ENCODE data around the gene MRPL48.

Gene MRPL48

DNA sequence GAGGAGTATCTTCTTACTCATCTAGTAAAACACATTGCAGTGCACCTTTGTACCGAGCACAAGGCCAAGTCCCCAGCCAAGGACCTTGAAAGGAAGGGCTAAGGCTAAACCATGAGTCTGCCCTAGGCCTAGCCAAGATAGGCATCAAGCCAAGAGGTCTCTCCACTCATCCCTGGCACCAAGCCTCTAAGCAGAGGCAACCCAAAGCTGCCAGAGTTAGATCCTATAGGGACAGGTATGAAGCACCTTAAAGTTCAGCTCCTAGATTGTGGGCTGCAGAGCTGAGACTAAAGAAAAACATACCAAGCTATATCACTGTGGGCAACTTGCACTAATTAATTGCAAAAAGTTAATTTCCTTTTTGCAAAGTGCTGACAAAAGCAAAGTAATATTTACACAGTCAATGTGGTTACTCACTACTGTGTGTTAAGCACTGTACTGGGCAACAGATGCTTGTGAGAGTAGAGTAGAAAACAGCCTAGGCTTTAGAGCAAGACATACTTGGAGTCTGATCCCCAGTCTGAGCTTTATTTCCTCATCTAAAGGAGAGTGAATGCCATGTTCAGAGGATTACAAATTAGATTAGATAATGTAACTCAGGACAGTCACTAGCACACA, 81.8 kb downstream of the MRPL48 start:
- 0 out of 2 replicates have a peak, but pooled peaks cover 4% of the 10 kb centered on the region for H3K36me3 ChIP-seq (ENCODE audit: low read length)
- peaks cover 29% of the 10 kb centered on the region; the same call in 1 of the 2 replicates for H3F3A ChIP-seq (ENCODE audit: insufficient read depth)
- H3K9me2 ChIP-seq (replicated peaks; ENCODE audit: insufficient read depth, low read length): no peaks in the 10 kb centered on the region
- H3K4me3 ChIP-seq (ENCODE audit: insufficient read depth, low read length, poor library complexity, severe bottlenecking): no peak overlapping the region
- H3K79me2 ChIP-seq (ENCODE audit: insufficient read depth, low read length): peaks cover 7% of the 10 kb centered on the region
- no peak overlapping the region for H3K4me2 ChIP-seq (ENCODE audit: low read depth, low read length, poor library complexity, severe bottlenecking)
- no peaks in the 10 kb centered on the region for H3K9me3 ChIP-seq (ENCODE audit: insufficient read depth, low read length)
- H4K20me1 ChIP-seq (ENCODE audit: low read depth, low read length): no peaks in the 10 kb centered on the region
- no peaks in the 10 kb centered on the region for H3K27me3 ChIP-seq (ENCODE audit: low read length)
- no peak overlapping the region for H3K27ac ChIP-seq (ENCODE audit: low read depth, low read length)
- TF ChIP-seq CTCF (IDR thresholded peaks at IDR 0.05; ENCODE audit: insufficient read depth, low read length, poor library complexity, severe bottlenecking) (no peak), EZH2phosphoT487 (conservative IDR thresholded peaks at IDR 0.05; ENCODE audit: low read length) (no peak)
- no peak overlapping the region for H2AFZ ChIP-seq (ENCODE audit: low read depth, low read length, severe bottlenecking)
- no peak overlapping the region for H3K9ac ChIP-seq (ENCODE audit: low read length)

GRCh38 chr11:73870261-73870660, 82.6 kb downstream of the MRPL48 start:
- H3K9me3 ChIP-seq (ENCODE audit: insufficient read depth, low read length): no peaks in the 10 kb centered on the region
- H3K4me2 ChIP-seq (ENCODE audit: low read depth, low read length, poor library complexity, severe bottlenecking): no peak overlapping the region
- no peak overlapping the region for H2AFZ ChIP-seq (ENCODE audit: low read depth, low read length, severe bottlenecking)
- H3K36me3 ChIP-seq (ENCODE audit: low read length): 0 out of 2 replicates have a peak, but pooled peaks cover 4% of the 10 kb centered on the region
- no peaks in the 10 kb centered on the region for H3K27me3 ChIP-seq (ENCODE audit: low read length)
- TF ChIP-seq EZH2phosphoT487 (conservative IDR thresholded peaks at IDR 0.05; ENCODE audit: low read length) (no peak), CTCF (IDR thresholded peaks at IDR 0.05; ENCODE audit: insufficient read depth, low read length, poor library complexity, severe bottlenecking) (no peak)
- no peaks in the 10 kb centered on the region for H3K9me2 ChIP-seq (replicated peaks; ENCODE audit: insufficient read depth, low read length)
- no peaks in the 10 kb centered on the region for H4K20me1 ChIP-seq (ENCODE audit: low read depth, low read length)
- H3K79me2 ChIP-seq (ENCODE audit: insufficient read depth, low read length): peaks cover 16% of the 10 kb centered on the region
- H3K4me3 ChIP-seq (ENCODE audit: insufficient read depth, low read length, poor library complexity, severe bottlenecking): no peak overlapping the region
- H3F3A ChIP-seq (ENCODE audit: insufficient read depth): peaks cover 27% of the 10 kb centered on the region; the same call in 1 of the 2 replicates
- no peak overlapping the region for H3K9ac ChIP-seq (ENCODE audit: low read length)
- no peak overlapping the region for H3K27ac ChIP-seq (ENCODE audit: low read depth, low read length)

- Histone ChIP-seq H3K9me3 (ENCODE audit: insufficient read depth, low read length) (no peaks in the 10 kb centered on the region), H3K79me2 (ENCODE audit: insufficient read depth, low read length) (peaks cover 35% of the 10 kb centered on the region), H3K27ac (ENCODE audit: low read depth, low read length) (no peak overlapping the region), H3K4me2 (ENCODE audit: low read depth, low read length, poor library complexity, severe bottlenecking) (no peak overlapping the region), H3K4me3 (ENCODE audit: insufficient read depth, low read length, poor library complexity, severe bottlenecking) (no peak overlapping the region), H4K20me1 (ENCODE audit: low read depth, low read length) (no peaks in the 10 kb centered on the region), H2AFZ (ENCODE audit: low read depth, low read length, severe bottlenecking) (no peak overlapping the region), H3K36me3 (ENCODE audit: low read length) (0 out of 2 replicates have a peak, but pooled peaks cover 4% of the 10 kb centered on the region), H3K27me3 (ENCODE audit: low read length) (no peaks in the 10 kb centered on the region), H3F3A (ENCODE audit: insufficient read depth) (peaks cover 24% of the 10 kb centered on the region), H3K9me2 (replicated peaks; ENCODE audit: insufficient read depth, low read length) (no peaks in the 10 kb centered on the region), H3K9ac (ENCODE audit: low read length) (no peak overlapping the region)
- TF ChIP-seq CTCF (IDR thresholded peaks at IDR 0.05; ENCODE audit: insufficient read depth, low read length, poor library complexity, severe bottlenecking): no peak
- TF ChIP-seq EZH2phosphoT487 (conservative IDR thresholded peaks at IDR 0.05; ENCODE audit: low read length): no peak
Observed at GRCh38 chr11:73872749-73873357, 85.2 kb downstream of the MRPL48 start.
